Ishikawa (cell line): ENCODE results near the gene SCARF1.

ENCODE experiments used
- CEBPB ChIP-seq: IDR thresholded peaks from 2 replicates; pipeline ENCODE4 v1.6.1; 2012
- CREB1 ChIP-seq: IDR thresholded peaks from 2 replicates; pipeline ENCODE4 v1.6.1; 2012; ENCODE audit warnings: low read depth
- EGR1 ChIP-seq: IDR thresholded peaks from 2 replicates; pipeline ENCODE4 v1.6.1; 2012
- EP300 ChIP-seq: IDR thresholded peaks from 2 replicates; pipeline ENCODE4 v1.6.1; 2012; ENCODE audit warnings: borderline replicate concordance
- FOXM1 ChIP-seq: IDR thresholded peaks from 2 replicates; pipeline ENCODE4 v1.6.1; 2012; ENCODE audit warnings: low read depth, borderline replicate concordance
- NFIC ChIP-seq: IDR thresholded peaks from 2 replicates; pipeline ENCODE4 v1.6.1; 2012
- RAD21 ChIP-seq: IDR thresholded peaks from 2 replicates; pipeline ENCODE4 v1.6.1; 2012; ENCODE audit warnings: low read depth
- TAF1 ChIP-seq: IDR thresholded peaks from 2 replicates; pipeline ENCODE4 v1.6.1; 2012; ENCODE audit warnings: low read depth, mild to moderate bottlenecking
- TCF12 ChIP-seq: IDR thresholded peaks from 2 replicates; pipeline ENCODE4 v1.6.1; 2012; ENCODE audit warnings: low read depth
- TEAD4 ChIP-seq: IDR thresholded peaks from 2 replicates; pipeline ENCODE4 v1.6.1; 2012
- YY1 ChIP-seq: IDR thresholded peaks from 2 replicates; pipeline ENCODE4 v1.6.1; 2012; ENCODE audit warnings: low read depth
- ZBTB7A ChIP-seq: IDR thresholded peaks from 2 replicates; pipeline ENCODE4 v1.6.1; 2012; ENCODE audit warnings: low read depth
- TF ChIP-seq, protein P1 (sequence below): IDR thresholded peaks from 2 replicates; pipeline ENCODE4 v1.6.1; 2012; ENCODE audit warnings: low read depth, mild to moderate bottlenecking
- TF ChIP-seq, protein P2 (sequence below): IDR thresholded peaks from 2 replicates; pipeline ENCODE4 v1.6.1; 2012
- TF ChIP-seq, protein P3 (sequence below): IDR thresholded peaks from 2 replicates; pipeline ENCODE4 v1.6.1; 2012

The SCARF1 gene

DNA sequence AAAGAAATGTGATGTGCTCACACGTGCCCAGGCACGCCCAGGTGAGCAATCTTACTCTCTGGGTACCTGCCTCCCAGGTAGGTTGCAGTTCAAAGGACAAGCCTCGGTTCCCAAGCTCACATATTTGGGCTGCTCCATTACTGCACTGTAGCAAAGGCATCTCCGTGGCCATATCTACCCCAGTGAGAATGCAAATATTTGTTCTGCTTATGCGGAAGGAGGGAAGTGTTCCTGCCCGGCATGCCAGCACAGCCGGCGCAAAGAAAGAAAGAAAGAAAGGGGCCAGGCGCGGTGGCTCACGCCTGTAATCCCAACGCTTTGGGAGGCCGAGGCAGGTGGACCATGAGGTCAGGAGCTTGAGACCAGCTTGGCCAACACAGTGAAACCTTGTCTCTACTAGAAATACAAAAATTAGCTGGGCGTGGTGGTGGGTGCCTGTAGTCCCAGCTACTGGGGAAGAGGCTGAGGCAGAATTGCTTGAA is 47.6 kb downstream of the SCARF1 start:
- TF ChIP-seq TCF12 (no peak), FOXM1 (no peak), RAD21 (no peak), EP300 (no peak), TAF1 (no peak)
- TF ChIP-seq, protein P1, sequence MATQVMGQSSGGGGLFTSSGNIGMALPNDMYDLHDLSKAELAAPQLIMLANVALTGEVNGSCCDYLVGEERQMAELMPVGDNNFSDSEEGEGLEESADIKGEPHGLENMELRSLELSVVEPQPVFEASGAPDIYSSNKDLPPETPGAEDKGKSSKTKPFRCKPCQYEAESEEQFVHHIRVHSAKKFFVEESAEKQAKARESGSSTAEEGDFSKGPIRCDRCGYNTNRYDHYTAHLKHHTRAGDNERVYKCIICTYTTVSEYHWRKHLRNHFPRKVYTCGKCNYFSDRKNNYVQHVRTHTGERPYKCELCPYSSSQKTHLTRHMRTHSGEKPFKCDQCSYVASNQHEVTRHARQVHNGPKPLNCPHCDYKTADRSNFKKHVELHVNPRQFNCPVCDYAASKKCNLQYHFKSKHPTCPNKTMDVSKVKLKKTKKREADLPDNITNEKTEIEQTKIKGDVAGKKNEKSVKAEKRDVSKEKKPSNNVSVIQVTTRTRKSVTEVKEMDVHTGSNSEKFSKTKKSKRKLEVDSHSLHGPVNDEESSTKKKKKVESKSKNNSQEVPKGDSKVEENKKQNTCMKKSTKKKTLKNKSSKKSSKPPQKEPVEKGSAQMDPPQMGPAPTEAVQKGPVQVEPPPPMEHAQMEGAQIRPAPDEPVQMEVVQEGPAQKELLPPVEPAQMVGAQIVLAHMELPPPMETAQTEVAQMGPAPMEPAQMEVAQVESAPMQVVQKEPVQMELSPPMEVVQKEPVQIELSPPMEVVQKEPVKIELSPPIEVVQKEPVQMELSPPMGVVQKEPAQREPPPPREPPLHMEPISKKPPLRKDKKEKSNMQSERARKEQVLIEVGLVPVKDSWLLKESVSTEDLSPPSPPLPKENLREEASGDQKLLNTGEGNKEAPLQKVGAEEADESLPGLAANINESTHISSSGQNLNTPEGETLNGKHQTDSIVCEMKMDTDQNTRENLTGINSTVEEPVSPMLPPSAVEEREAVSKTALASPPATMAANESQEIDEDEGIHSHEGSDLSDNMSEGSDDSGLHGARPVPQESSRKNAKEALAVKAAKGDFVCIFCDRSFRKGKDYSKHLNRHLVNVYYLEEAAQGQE, result no peak

DNA sequence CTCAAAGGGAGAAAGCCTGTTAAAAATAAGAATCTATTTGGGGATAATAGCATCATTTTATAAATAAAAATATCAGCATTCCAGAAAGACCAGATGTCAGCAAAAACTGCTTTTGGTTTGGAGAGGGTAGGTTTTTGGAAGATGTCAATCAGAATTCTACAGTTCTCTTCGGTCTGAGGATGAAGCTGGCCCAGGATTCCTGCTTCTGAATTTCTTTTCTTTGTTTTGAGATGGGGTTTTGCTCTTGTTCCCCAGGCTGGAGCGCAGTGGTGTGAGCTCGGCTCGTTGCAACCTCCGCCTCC is 52.0 kb downstream of the SCARF1 start:
- no peak for TF ChIP-seq TCF12
- no peak for TF ChIP-seq ZBTB7A
- no peak for TF ChIP-seq CREB1
- TF ChIP-seq EP300, result no peak
- no peak for TF ChIP-seq EGR1
- TF ChIP-seq, protein P1, result no peak
- no peak for TF ChIP-seq NFIC
- no peak for TF ChIP-seq TAF1
- no peak for TF ChIP-seq FOXM1
- TF ChIP-seq, protein P2, sequence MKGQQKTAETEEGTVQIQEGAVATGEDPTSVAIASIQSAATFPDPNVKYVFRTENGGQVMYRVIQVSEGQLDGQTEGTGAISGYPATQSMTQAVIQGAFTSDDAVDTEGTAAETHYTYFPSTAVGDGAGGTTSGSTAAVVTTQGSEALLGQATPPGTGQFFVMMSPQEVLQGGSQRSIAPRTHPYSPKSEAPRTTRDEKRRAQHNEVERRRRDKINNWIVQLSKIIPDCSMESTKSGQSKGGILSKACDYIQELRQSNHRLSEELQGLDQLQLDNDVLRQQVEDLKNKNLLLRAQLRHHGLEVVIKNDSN, result no peak
- no peak for TF ChIP-seq CEBPB
- TF ChIP-seq RAD21, result no peak
- no peak for TF ChIP-seq YY1
- TF ChIP-seq, protein P3, sequence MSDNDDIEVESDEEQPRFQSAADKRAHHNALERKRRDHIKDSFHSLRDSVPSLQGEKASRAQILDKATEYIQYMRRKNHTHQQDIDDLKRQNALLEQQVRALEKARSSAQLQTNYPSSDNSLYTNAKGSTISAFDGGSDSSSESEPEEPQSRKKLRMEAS, result no peak
- no peak for TF ChIP-seq TEAD4

DNA sequence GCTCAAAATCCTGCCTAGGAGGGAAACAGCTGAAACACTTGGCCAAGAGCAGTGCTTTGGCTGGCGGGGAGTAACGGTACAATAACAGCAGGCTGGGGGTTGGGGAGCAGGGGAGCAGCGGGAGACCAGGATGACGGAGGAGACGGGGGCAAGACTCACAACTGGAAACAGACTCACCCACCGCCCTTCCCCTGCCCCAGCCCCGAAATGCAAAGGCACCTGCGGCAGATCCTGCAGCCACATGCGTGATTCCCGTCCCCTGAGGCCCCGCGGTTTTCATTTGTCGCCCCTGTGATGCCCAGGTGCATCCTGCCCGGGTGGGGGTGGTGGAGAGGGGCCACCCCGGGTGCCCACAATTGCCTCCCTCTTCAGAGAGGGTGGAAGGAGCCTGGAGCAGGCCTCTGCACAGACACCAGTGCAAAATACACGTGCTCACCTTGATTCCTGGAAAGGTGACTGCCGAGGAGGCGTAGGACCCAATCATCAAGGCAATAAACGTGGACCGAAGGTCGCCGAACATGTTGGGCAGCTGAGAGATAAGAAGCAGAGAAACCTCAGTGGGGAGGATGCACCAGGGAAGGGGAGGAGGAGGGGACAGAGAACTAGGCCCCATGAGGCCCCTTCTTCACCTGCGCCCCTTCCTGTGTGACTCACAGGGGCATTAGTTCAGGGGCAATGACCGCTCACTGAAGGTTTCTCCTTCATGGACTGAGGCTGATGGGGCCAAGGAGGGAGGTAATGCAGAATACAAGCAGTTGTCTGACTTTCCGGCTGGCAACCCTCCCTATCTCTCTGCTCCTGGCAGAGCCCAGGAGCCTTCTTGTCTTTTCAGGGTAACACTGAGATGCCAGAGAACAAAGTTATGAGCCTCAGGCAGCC is 52.5 kb downstream of the SCARF1 start:
- TF ChIP-seq CEBPB (no peak), TEAD4 (no peak), NFIC (no peak)

DNA sequence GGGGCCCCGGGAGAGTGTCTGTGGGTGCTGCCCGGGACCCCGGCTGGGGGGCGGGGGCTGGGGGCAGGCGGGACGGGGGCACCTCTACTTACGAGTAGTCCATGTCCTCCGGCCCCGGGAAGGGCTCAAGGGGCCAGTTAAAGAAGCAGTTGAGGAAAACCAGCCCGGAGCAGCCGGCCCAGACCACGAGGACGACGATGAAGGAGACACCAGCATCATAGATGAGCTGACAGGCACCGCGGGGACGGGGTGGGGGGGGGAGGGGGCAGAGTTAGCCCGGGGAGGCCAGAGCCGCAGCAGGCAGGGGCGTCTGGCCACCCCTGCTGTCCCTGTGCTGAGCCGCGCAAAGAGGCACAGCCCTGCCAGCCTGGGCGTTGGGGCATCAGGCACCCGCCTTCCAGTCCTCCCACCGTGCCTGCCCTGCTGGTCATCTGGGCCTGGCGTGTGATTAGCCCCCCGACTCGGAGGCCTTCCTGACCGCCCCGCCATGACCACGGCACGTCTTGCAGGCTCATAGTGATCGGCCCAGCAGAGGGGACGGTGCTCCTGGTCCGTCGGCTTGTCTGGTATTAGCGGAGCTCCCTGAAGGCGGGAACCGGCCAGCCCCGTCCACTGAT is 54.0 kb downstream of the SCARF1 start:
- TF ChIP-seq, protein P3, result no peak
- TF ChIP-seq FOXM1 (no peak), ZBTB7A (no peak), TEAD4 (no peak), EGR1 (no peak), TAF1 (no peak), RAD21 (no peak), NFIC (no peak), EP300 (no peak), TCF12 (no peak), YY1 (no peak)

DNA sequence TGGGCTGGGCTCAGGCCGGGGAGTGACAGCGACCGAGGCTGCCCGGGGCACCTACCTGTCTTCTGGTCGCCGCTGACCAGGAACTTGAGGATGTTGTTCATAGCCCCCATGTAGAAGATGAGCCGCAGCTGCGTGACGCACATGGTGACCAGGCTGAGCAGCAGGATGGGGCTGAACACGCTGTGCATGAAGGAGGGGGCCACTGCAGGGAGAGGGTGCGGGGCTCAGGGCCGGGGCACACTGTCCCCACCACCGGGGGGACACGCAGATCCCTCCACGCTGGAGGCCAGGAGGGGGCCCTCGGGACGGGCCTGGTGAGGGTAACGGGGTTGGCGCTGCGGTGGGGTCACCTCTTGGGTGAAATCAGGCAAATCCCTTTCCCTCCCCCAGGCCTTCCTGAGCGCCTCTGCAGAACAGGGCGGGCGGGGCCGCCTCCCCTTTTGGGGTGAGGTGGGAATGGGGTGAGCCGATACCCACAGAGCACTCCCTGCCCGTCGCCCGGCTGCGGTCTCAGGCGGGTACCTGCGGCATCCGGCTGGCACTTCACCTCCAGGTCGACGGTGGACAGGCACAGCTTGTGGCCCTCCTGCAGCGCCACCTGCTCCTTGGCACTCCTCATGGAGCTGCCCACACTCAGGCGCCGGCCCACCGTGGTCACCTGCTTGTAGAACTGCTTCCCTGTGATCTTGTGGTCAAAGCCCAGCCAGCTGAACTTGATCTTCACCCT is 54.6 kb downstream of the SCARF1 start:
- TF ChIP-seq CEBPB, result no peak
- TF ChIP-seq ZBTB7A, result no peak

DNA sequence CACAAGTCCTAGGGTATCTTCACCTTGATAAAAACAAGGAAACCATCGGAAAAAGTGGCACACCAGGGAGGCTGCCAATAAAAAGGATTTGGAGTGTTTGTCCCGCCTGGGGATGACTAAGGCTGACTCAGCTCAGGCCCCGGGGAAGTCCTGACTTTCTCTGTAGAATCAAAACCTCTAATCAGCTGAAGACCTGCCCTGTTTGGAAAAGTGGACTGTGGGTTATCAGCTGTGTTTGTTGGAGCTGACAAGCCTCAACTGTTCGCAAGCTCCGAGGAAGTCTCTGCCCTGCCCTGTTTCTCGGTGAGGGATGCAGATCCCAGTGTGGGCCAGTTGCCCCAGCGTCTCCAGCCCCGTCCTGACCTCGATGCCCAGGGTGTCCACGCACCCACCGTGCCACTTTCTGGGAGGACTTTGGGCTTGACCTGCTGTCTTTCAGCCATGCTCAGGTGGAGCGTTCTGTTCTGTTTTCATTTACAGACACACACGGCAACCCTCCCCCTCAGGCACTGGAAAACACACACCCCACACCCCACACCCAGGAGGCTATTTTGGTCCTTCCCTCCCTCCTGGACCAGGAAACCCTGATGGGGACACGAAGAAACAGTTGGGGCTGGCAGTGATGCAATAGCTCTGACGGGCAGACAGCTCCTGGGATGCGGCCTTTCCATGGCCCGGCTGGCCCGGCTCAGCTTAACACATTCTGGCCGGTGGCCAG is 55.3 kb downstream of the SCARF1 start:
- TF ChIP-seq NFIC (peak; percentile 58), CREB1 (no peak), TCF12 (peak; percentile 55; the same call in 1 of the 2 replicates), EP300 (peak; percentile 64; the same call in 1 of the 2 replicates)
